HG02642 (cell line): ENCODE measurements around the gene ZNF276.
"Not testable (repeated sequence)": the region's sequence is repeated elsewhere in the genome, so short reads cannot be mapped to it uniquely, and the experiment has no call there.

Experiments
- ATAC-seq: cut with Tn5 transposase; IDR thresholded peaks from one replicate; pipeline ENCODE4 v1.9.1; 2021; ENCODE audit warnings: mild to moderate bottlenecking; ENCODE audit not compliant: unreplicated experiment, poor library complexity

The ZNF276 gene

GRCh38 chr16:89779231-89779908, 58.0 kb downstream of the ZNF276 start:
- no peak for ATAC-seq

- no peak for ATAC-seq
These were observed 58.6 kb downstream of the ZNF276 start for GRCh38 chr16:89779909-89780305.

- ATAC-seq, result no peak
These were observed 61.2 kb downstream of the ZNF276 start for GRCh38 chr16:89782489-89782888.

- not testable (repeated sequence) for ATAC-seq
These were observed 62.6 kb downstream of the ZNF276 start for GRCh38 chr16:89783952-89784351.

- no peak for ATAC-seq
These were observed 63.1 kb downstream of the ZNF276 start for GRCh38 chr16:89784406-89784805.

GRCh38 chr16:89785523-89786155, 64.3 kb downstream of the ZNF276 start:
- no peak for ATAC-seq

- no peak for ATAC-seq
These were observed 65.4 kb downstream of the ZNF276 start for GRCh38 chr16:89786474-89787364.

GRCh38 chr16:89787365-89787805, 66.0 kb downstream of the ZNF276 start:
- ATAC-seq, result no peak
